ENCODE measurements around the gene SMARCA4. TPM values are rescaled to one million over a fixed set of nuclear protein-coding genes. Genes with fewer than 3 reads are reported as not detected.

SMARCA4 gene
- total and polyA plus RNA-seq, 2 experiments from 2014 or later: 177 to 336 TPM

DNA sequence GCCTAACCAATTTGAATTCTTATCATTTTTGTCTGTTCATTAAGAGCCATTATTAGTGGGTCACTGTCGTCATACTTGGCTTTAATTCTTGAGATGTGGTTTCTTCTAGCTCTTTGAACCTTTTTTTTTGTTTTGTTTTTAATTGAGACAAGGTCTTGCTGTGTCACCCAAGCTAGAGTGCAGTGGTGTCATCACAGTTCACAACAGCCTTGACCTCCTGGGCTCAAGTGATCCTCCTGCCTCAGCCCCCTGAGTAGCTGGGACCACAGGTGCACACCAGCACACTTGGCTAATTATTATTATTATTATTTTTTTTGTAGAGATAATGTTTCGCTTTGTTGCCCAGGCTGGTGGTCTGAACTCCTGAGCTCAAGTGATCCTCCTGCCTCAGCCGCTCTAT, 102.6 kb downstream of the SMARCA4 start (continued):
- TF ChIP-seq, protein P1, sequence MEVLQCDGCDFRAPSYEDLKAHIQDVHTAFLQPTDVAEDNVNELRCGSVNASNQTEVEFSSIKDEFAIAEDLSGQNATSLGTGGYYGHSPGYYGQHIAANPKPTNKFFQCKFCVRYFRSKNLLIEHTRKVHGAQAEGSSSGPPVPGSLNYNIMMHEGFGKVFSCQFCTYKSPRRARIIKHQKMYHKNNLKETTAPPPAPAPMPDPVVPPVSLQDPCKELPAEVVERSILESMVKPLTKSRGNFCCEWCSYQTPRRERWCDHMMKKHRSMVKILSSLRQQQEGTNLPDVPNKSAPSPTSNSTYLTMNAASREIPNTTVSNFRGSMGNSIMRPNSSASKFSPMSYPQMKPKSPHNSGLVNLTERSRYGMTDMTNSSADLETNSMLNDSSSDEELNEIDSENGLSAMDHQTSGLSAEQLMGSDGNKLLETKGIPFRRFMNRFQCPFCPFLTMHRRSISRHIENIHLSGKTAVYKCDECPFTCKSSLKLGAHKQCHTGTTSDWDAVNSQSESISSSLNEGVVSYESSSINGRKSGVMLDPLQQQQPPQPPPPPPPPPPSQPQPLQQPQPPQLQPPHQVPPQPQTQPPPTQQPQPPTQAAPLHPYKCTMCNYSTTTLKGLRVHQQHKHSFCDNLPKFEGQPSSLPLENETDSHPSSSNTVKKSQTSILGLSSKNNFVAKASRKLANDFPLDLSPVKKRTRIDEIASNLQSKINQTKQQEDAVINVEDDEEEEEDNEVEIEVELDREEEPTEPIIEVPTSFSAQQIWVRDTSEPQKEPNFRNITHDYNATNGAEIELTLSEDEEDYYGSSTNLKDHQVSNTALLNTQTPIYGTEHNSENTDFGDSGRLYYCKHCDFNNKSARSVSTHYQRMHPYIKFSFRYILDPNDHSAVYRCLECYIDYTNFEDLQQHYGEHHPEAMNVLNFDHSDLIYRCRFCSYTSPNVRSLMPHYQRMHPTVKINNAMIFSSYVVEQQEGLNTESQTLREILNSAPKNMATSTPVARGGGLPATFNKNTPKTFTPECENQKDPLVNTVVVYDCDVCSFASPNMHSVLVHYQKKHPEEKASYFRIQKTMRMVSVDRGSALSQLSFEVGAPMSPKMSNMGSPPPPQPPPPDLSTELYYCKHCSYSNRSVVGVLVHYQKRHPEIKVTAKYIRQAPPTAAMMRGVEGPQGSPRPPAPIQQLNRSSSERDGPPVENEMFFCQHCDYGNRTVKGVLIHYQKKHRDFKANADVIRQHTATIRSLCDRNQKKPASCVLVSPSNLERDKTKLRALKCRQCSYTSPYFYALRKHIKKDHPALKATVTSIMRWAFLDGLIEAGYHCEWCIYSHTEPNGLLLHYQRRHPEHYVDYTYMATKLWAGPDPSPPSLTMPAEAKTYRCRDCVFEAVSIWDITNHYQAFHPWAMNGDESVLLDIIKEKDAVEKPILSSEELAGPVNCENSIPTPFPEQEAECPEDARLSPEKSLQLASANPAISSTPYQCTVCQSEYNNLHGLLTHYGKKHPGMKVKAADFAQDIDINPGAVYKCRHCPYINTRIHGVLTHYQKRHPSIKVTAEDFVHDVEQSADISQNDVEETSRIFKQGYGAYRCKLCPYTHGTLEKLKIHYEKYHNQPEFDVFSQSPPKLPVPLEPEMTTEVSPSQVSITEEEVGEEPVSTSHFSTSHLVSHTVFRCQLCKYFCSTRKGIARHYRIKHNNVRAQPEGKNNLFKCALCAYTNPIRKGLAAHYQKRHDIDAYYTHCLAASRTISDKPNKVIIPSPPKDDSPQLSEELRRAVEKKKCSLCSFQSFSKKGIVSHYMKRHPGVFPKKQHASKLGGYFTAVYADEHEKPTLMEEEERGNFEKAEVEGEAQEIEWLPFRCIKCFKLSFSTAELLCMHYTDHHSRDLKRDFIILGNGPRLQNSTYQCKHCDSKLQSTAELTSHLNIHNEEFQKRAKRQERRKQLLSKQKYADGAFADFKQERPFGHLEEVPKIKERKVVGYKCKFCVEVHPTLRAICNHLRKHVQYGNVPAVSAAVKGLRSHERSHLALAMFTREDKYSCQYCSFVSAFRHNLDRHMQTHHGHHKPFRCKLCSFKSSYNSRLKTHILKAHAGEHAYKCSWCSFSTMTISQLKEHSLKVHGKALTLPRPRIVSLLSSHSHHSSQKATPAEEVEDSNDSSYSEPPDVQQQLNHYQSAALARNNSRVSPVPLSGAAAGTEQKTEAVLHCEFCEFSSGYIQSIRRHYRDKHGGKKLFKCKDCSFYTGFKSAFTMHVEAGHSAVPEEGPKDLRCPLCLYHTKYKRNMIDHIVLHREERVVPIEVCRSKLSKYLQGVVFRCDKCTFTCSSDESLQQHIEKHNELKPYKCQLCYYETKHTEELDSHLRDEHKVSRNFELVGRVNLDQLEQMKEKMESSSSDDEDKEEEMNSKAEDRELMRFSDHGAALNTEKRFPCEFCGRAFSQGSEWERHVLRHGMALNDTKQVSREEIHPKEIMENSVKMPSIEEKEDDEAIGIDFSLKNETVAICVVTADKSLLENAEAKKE (CRISPR knock-in tag; IDR thresholded peaks at IDR 0.05): no peak
- no peak for TF ChIP-seq JUNB (IDR thresholded peaks at IDR 0.05; ENCODE audit: unreplicated experiment)
- no peak for TF ChIP-seq ETS1 (IDR thresholded peaks at IDR 0.05)
- TF ChIP-seq STAT1 (IDR thresholded peaks at IDR 0.05; ENCODE audit: unreplicated experiment): no peak

GRCh38 chr19:11064831-11065303, 104.0 kb downstream of the SMARCA4 start:
- TF ChIP-seq CREB1 (CRISPR knock-in tag; IDR thresholded peaks at IDR 0.05; ENCODE audit: low read depth) (no peak), EZH2 (IDR thresholded peaks at IDR 0.05; ENCODE audit: low read depth, unreplicated experiment) (no peak)
- TF ChIP-seq, protein P1 (CRISPR knock-in tag; IDR thresholded peaks at IDR 0.05): no peak
- H3K9me3 Mint-ChIP-seq: peaks cover 3% of the 10 kb centered on the region; the same call in 2 of the 3 replicates
- peak overlapping the region; percentile 95 for H3K27ac Mint-ChIP-seq
- H3K79me2 ChIP-seq (replicated peaks; ENCODE audit: insufficient read depth): no peaks in the 10 kb centered on the region
- peaks cover 21% of the 10 kb centered on the region for H3K27me3 Mint-ChIP-seq (ENCODE audit: insufficient read depth, low read depth, poor library complexity)
- no peaks in the 10 kb centered on the region for H3K9me2 ChIP-seq (ENCODE audit: insufficient read depth)
- no peak overlapping the region for H3K4me3 ChIP-seq
- H3K4me1 Mint-ChIP-seq: peaks cover 4% of the 10 kb centered on the region
- H3K4me1 ChIP-seq (ENCODE audit: insufficient read depth): no peaks in the 10 kb centered on the region
- peaks cover 60% of the 10 kb centered on the region for H3K36me3 Mint-ChIP-seq (ENCODE audit: low read depth)
- no peak overlapping the region for H3K4me2 ChIP-seq
- no peak overlapping the region for H3K4me3 Mint-ChIP-seq
- H3F3A ChIP-seq (replicated peaks; ENCODE audit: low read depth): 0 out of 2 replicates have a peak, but pooled peaks cover 2% of the 10 kb centered on the region
- no peaks in the 10 kb centered on the region for H3K27me3 ChIP-seq (ENCODE audit: insufficient read depth)
- H3K27ac ChIP-seq (ENCODE audit: low read depth): peak overlapping the region; percentile 50; the same call in 1 of the 2 replicates
- 0 out of 2 replicates have a peak, but pooled peaks cover 3% of the 10 kb centered on the region for H4K20me1 ChIP-seq (replicated peaks; ENCODE audit: insufficient read depth)
- no peak for DNase-seq (ENCODE audit: low spot score)
- no peak for ATAC-seq
- no peak overlapping the region for H2AFZ ChIP-seq
- peaks cover 3% of the 10 kb centered on the region; the same call in 1 of the 2 replicates for H3K36me3 ChIP-seq (ENCODE audit: insufficient read depth)

Data from GM23338 (cell line).